Embryonic facial prominence (tissue), 1 donor: Measurements from ENCODE around the gene CST9.
"Not testable (repeated sequence)": the region's sequence is repeated elsewhere in the genome, so short reads cannot be mapped to it uniquely, and the experiment has no call there.

ENCODE experiments used
- DNase-seq: peaks from one replicate; pipeline ENCODE4 v3.0.0-alpha.2; 2016; ENCODE audit errors: extremely low spot score

CST9 gene

DNA sequence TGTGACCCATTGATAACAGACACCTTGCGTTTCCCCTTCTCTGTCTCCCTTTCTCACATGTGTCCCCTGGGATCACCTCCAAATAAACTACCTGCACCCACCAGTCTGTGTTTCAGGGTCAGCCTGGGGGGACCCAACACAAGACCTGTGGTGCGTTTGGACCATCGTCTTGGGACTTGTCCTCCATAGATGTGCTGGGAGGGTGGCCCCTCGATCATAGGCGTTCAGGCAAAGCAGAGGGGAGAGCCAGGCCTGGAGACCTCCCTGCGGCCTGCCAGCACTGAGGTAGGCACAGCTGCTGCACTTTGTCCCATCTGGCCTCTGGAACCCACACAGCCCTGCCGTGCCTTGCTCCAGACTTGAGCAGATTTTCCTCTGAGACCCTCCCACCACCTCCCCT, 18.1 kb downstream of the CST9 start:
- no peak for DNase-seq

- DNase-seq = no peak
Observed at GRCh38 chr20:23586735-23587525, 18.8 kb downstream of the CST9 start.

GRCh38 chr20:23585808-23586734, 19.6 kb downstream of the CST9 start:
- DNase-seq = no peak

- no peak for DNase-seq
Observed at GRCh38 chr20:23585449-23585807, 20.3 kb downstream of the CST9 start.

- no peak for DNase-seq
Observed at GRCh38 chr20:23584434-23585199, 21.1 kb downstream of the CST9 start.

DNA sequence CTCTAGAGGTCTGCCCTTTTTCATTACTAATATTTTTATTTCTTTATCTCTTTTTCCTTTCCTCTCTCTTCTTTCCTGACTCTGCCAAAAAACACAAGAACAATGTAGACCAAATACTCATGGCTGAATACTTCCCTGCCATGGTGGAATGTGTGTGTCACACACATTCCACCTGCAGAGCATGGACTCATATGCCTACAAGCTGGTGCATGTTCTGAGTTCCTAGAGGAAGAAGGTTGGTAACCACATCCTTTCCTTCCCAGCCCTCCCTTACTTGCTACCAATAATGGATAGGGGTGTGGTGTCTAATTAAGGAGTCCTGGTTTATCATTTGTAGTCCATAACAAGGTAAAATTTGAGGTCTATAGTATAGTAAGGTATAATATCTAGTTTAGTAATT, 22.2 kb downstream of the CST9 start:
- no peak for DNase-seq

- no peak for DNase-seq
Observed at GRCh38 chr20:23582293-23582692, 23.4 kb downstream of the CST9 start.

- not testable (repeated sequence) for DNase-seq
Observed at GRCh38 chr20:23581833-23582232, 23.9 kb downstream of the CST9 start.

DNA sequence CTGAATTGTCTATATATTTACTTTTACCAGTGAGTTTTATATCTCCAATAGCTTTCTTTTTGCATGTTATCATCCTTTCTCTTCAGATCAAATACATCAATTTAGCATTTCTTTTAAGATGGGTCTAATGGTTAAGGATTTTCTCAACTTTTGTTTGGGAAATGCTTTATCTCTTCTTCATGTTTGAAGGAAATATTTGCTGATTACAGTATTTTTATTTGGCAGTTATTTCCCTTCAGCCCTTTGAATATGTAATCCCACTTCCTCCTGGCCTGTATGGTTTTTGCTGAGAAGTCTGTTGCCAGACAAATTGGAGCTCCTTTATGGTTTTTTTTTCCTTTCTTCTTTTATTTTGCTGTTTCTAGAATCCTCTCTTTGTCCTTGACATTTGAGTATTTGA, 30.7 kb downstream of the CST9 start:
- DNase-seq = no peak

GRCh38 chr20:23570178-23570760, 35.4 kb downstream of the CST9 start:
- DNase-seq = no peak

DNA sequence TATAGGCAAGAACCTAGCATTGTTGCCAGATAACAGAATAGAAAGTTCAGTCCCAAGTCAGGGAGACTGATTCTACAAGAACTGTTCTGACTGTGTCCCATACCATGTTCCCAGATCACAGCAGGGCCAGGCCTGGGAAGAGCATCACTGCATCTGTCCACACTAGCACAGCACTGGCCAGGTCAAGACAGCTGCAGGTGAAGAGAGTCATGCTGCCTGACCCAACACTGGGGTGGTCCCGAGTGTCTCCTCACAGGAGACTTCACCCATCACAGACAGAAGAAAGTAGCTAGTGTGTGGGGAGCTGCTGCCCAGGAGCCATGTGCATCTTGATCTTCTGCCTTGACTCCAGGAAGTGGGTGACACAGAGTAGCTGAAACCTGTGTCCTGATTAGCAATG, 36.1 kb downstream of the CST9 start:
- no peak for DNase-seq

DNA sequence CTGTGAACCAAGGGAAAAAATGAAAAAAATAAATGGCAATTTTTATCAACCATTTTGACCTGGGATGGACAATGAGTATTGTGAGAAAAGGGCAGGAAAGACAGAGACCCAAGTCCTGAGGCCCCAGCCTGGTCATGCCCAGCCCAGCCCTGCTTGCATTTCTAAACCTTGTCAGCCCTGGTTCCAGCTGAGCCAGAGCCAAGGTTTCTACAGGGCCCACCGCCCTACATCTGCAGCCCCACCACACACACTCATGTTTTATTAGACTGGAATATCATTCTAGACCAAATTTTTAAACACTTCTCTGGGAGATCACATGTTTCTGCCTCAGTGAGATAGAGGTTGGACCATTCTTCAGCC, 36.8 kb downstream of the CST9 start:
- DNase-seq = no peak

- no peak for DNase-seq
Observed at GRCh38 chr20:23568320-23568970, 37.3 kb downstream of the CST9 start, which contains the start of gene CST9L. TSS of gene CST9L (minus strand) at chr20:23568484. CDS start at chr20:23568450, 34 bp downstream.

DNA sequence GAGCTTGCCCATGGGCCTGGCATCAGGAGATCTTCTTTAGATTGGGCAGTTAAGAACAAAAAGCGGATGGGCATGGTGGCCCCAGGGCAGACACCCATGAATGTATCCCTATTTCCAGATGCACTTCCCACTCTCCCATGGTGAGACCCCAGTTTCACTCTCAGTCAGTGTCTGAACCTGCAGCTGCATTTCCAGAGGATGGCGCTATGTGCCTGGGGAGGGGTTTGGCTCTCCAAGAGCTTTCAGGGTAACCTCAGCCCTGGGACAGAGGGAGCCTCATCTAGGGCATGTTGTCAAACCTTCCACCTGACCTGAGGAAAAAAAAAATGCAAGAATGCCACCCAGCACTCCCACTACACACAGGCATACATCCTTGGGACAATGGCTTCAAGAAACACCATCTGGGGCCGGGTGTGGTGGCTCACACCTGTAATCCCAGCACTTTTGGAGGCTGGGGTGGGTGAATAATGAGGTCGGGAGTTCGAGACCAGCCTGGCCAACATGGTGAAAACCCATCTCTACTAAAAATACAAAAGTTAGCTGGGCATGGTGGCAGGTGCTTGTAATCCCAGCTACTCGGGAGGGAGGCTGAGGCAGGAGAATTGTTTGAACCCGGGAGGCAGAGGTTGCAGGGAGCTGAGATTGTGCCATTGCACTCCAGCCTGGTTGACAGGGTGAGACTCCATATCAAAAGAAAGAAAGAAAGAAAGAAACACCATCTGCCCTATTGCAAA, 39.4 kb downstream of the CST9 start:
- no peak for DNase-seq

DNA sequence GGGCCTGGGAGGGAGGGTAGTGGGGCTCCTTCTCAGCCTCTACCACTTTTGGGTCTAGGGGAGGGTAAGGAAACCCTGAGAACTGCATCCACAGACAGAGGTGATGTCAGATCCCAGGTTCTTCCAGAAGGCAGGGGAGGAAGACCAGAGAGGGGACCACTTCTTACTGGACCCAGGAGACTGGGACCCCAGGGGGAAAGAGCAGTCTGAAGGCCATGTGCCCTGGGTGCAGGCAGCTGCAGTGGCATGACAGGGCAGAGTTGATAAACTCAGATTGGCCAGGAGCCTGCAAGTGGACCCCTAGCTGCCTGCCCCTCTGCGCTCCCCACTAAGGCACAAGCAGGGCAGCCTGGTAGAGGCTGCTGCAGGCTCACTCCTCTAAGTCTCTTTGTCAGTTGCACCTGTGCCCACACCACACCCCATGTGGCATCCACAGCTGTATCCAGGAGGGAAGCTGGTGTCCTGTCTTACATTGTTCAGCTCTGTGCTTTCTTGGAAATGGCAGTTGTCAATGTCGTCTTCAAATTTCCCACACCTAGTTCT, 40.1 kb downstream of the CST9 start:
- DNase-seq = no peak

DNA sequence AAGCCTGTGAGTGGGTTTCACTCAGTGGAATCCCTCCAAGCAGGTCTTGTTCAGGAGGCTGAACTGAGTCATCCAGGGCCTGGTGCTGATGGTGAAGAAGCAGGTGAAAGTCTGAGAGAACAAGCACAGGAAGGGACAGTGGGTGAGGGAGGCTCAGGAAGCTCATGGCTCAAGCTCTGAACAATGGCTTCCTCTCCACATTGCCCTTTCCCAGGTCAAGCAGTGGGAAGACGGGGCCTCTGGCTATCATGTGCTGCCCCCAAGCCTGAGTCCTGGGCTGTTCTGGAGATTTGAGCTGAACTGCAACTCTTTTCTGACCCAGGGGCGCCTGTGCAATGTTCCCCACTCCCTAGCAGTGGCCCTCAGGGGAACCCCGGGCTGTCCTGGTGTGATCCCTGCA, 40.8 kb downstream of the CST9 start:
- DNase-seq = no peak

- DNase-seq = no peak
Observed at GRCh38 chr20:23562721-23563342, 42.9 kb downstream of the CST9 start.

DNA sequence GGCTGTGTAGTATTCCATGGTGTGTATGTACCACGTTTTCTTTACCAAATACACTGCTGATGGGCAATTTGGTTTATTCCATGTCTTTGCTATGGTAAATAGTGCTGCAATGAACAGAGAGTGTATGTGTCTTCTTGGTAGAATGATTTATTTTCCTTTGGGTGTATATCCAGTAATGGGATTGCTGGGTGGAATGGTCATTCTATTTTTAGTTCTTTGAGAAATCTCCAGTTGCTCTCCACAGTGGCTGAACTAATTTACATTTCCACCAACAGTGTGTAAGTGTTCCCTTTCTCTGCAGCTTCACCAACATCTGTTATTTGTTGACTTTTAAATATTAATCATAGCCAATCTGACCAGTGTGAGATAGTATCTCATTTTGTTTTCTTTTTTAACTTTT, 51.3 kb downstream of the CST9 start:
- no peak for DNase-seq
